Motor neuron (in vitro differentiated cells): ENCODE data around the gene DMWD. TPM values are rescaled to one million over a fixed set of nuclear protein-coding genes. Genes with fewer than 3 reads are reported as not detected.

ENCODE experiments used
- ATAC-seq, 8 experiments: fragments of 200-7000 bp; cut with Tn5 transposase; replicated peaks in 6 of 8; 2 replicates each; pipeline ENCODE4 v1.8.0; 2021; ENCODE audit warnings: mild to moderate bottlenecking in 8 of 8, moderate library complexity in 8 of 8
- H3K27ac ChIP-seq, 2 donors: fragments of 250-450 bp; sonication (Bioruptor Pico); 2 replicates each; pipeline ENCODE4 v1.9.0; 2021; ENCODE audit warnings: antibody characterized with exemption in 2 of 2, mild to moderate bottlenecking in 2 of 2, moderate library complexity in 1 of 2
- H3K4me1 ChIP-seq, 2 donors: fragments of 250-450 bp; sonication (Bioruptor Pico); replicated peaks in 1 of 2; 2 replicates each; pipeline ENCODE4 v1.6.1; 2021; ENCODE audit warnings: antibody characterized with exemption in 2 of 2, mild to moderate bottlenecking in 2 of 2, moderate library complexity in 1 of 2
- H3K4me3 ChIP-seq, 5 donors: fragments of 250-450 bp; sonication (Bioruptor Pico); 2 replicates each; pipeline ENCODE4 v1.9.0; 2021; ENCODE audit warnings: antibody characterized with exemption in 5 of 5, mild to moderate bottlenecking in 5 of 5, moderate library complexity in 4 of 5
- WGBS, 10 experiments: fragments of 450-650 bp; shearing (Covaris generic); methylation state at CpG; one replicate each; pipeline ENCODE4 v1.0.0; 2022; 5-methylcytosine and 5-hydroxymethylcytosine counted together
- in situ Hi-C, 9 experiments: fragments of 400-800 bp; cut with MboI; loops; one replicate each; pipeline ENCODE4 v1.15.0; 2021; ENCODE audit warnings: low sequenced_read_pairs in 9 of 9, low pct_unique_long_range_greater_than_20kb in 2 of 9; ENCODE audit not compliant: unreplicated experiment in 9 of 9
- total RNA-seq, 8 experiments: library from RNA; unstranded; fragments of 300-600 nt; gene quantifications; 2 replicates each; pipeline versions ENCODE4 v1.2.3 to v1.2.4, GENCODE V29; 2022

Gene DMWD
- total RNA-seq, 8 experiments from 2014 or later = 16.5 to 50.5 (median 32.9) TPM

GRCh38 chr19:45822716-45823115 is 30.1 kb upstream of the DMWD start:
- no peak overlapping the region for H3K27ac ChIP-seq
- H3K4me1 ChIP-seq = peaks cover 4 to 6% of the 10 kb centered on the region in 2 donors
- 100% methylated on average over 1 of the region's 5 CpGs; no CpG with 5 or more reads in 8 of the 10 experiments for WGBS, 10 experiments
- in situ Hi-C loops = no loop called here
- ATAC-seq = no peak
- no peak overlapping the region for H3K4me3 ChIP-seq

DNA sequence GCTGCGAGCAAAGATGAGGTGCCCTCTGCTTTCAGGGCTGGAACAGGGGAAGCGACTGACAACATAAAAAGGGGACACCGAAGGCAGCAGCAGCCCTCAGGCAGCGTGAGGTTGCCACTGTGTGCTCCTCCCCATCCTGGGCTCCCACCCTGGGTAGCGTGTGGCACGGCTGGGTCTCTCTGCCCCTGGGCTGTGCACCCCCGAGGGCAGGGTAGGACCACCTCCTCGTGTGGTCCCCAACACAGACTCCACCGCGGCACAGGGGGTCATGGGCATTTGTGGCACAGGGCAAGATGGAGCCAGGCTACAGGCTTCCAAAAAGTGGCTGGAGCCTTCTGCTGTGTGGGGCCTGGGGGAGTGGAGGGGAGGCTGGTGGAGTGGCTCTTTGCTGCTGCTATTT is 28.9 kb upstream of the DMWD start:
- H3K27ac ChIP-seq = no peak overlapping the region
- ATAC-seq = no peak
- peaks cover 11 to 14% of the 10 kb centered on the region in 2 donors for H3K4me1 ChIP-seq
- WGBS, 10 experiments = 100% methylated on average over 1 of the region's 10 CpGs; no CpG with 5 or more reads in 9 of the 10 experiments
- no peak overlapping the region for H3K4me3 ChIP-seq
- in situ Hi-C loops = no loop called here

DNA sequence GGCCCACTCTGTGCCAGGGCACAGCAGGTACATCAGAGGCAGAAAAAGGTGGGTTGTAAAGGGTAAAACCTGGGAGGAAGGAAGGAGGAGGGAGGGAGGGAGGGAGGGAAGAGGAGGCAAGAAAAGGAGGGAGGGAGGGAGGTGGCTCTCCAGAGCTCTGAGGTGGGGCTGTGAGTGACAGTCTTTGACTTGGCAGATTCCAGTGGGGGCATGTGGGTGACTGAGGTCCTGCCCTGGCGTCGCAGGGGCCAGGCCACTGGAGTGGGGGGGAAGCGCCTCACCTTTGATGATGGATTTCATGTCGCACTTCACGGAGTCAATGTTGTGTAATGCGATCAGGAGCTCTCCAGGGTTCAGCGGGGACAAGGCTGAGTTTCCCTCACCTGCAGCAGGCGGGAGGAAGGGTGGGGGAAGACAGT is 28.5 kb upstream of the DMWD start:
- no peak for ATAC-seq
- Histone ChIP-seq H3K4me1 (peaks cover 16 to 19% of the 10 kb centered on the region in 2 donors), H3K4me3 (no peak overlapping the region), H3K27ac (no peak overlapping the region)
- in situ Hi-C loops = no loop called here
- 100% methylated on average over 1 of the region's 8 CpGs; no CpG with 5 or more reads in 9 of the 10 experiments for WGBS, 10 experiments

- Histone ChIP-seq H3K27ac (no peak overlapping the region), H3K4me3 (no peak overlapping the region), H3K4me1 (peaks cover 18 to 20% of the 10 kb centered on the region in 2 donors)
- in situ Hi-C loops = no loop called here
- no peak for ATAC-seq
- WGBS, 10 experiments = 33 to 100% (median 83%) methylated on average over 1 to 8 of the region's 20 CpGs; no CpG with 5 or more reads in 4 of the 10 experiments
Observed at GRCh38 chr19:45820413-45821102, 27.9 kb upstream of the DMWD start.

- peak in 2 of 8 experiments; percentile 13 to 35 for ATAC-seq
- Histone ChIP-seq H3K27ac (no peak overlapping the region), H3K4me1 (peaks cover 18 to 23% of the 10 kb centered on the region in 2 donors), H3K4me3 (no peak overlapping the region)
- in situ Hi-C loops = no loop called here
- 48 to 100% (median 80%) methylated on average over 1 to 2 of the region's 6 CpGs; no CpG with 5 or more reads in 7 of the 10 experiments for WGBS, 10 experiments
Observed at GRCh38 chr19:45819769-45820168, 27.1 kb upstream of the DMWD start.

GRCh38 chr19:45817725-45818301 is 25.2 kb upstream of the DMWD start:
- peak in 2 of 8 experiments; percentile 2 to 3 for ATAC-seq
- in situ Hi-C loops = no loop called here
- Histone ChIP-seq H3K4me3 (no peak overlapping the region), H3K4me1 (peaks cover 18 to 25% of the 10 kb centered on the region in 2 donors), H3K27ac (peak overlapping the region; percentile 12 to 31)
- WGBS, 10 experiments = 18 to 54% methylated on average over 3 to 5 of the region's 19 CpGs; no CpG with 5 or more reads in 8 of the 10 experiments

- peaks cover 18 to 25% of the 10 kb centered on the region in 2 donors for H3K4me1 ChIP-seq
- in situ Hi-C loops = no loop called here
- peak overlapping the region in 3 of 5 donors; percentile 36 to 57 (median 47) for H3K4me3 ChIP-seq
- 0 to 80% (median 36%) methylated on average over 2 to 11 of the region's 24 CpGs; no CpG with 5 or more reads in 3 of the 10 experiments for WGBS, 10 experiments
- peak overlapping the region; percentile 69 to 89 for H3K27ac ChIP-seq
- ATAC-seq = peak; percentile 73 to 94 (median 79)
Observed at GRCh38 chr19:45817010-45817724, 24.5 kb upstream of the DMWD start.

DNA sequence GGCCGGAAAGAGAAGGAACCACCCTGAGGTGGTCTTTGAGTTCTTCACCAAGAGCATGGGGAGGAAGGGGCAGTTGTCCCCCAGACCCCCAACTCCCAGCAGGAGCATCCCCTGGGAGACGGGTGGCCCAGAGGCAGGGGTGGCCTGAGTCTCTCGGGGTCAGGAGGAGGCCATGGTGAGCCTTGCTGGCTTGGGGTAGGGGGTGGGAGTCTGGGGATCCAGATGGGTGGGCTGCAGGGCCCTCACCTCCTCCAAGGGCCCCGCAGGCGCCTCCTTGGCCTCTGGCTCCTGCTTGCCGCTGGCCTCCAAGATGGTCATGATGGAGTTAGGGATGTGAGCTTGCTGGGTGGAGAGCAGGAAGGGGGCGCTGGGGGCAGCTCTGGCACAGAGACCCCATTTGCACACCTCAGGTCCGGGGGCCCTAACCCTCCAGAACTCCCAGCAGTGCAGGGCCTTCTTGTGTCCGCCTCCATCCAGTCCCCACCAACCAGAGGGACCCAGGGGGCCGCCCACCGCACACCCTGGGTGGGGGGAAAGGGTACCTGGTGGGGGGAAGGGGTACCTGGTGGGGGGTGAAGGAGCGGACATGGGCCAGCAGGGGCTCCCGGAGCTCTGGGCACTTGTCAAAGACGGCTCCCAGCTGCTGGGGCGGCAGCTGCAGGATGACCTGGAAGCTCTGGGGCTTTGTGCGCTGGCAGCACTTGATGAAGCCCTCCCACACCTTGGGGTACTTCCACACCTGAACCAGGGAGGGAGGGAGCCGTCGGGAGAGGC is 23.8 kb upstream of the DMWD start:
- Histone ChIP-seq H3K27ac (peak overlapping the region; percentile 69 to 89), H3K4me1 (peaks cover 18 to 25% of the 10 kb centered on the region in 2 donors), H3K4me3 (peak overlapping the region; percentile 26 to 57 (median 36))
- 63 to 100% methylated on average over 2 of the region's 18 CpGs; no CpG with 5 or more reads in 8 of the 10 experiments for WGBS, 10 experiments
- ATAC-seq = peak in 4 of 8 experiments; percentile 6 to 11 (median 8)
- in situ Hi-C loops = no loop called here

GRCh38 chr19:45815481-45816216 is 23.0 kb upstream of the DMWD start:
- H3K4me3 ChIP-seq = peak overlapping the region; percentile 26 to 57 (median 36)
- in situ Hi-C loops = no loop called here
- 0% methylated on average over 4 of the region's 44 CpGs; no CpG with 5 or more reads in 9 of the 10 experiments for WGBS, 10 experiments
- H3K27ac ChIP-seq = peak overlapping the region; percentile 69 to 89
- ATAC-seq = peak in 5 of 8 experiments; percentile 70 to 79 (median 72)
- peaks cover 18 to 25% of the 10 kb centered on the region in 2 donors for H3K4me1 ChIP-seq

GRCh38 chr19:45814851-45815480 is 22.3 kb upstream of the DMWD start, which contains the start of gene RSPH6A:
RSPH6A (minus strand) TSS chr19:45815308; CDS start chr19:45815176, 132 bp downstream.
- in situ Hi-C loops = no loop called here
- Histone ChIP-seq H3K27ac (peak within 1 kb of the TSS; percentile 69 to 89), H3K4me3 (peak within 1 kb of the TSS; percentile 26 to 57 (median 36)), H3K4me1 (peaks cover 18 to 25% of the 10 kb centered on the region in 2 donors)
- 35% methylated on average over 5 of the region's 40 CpGs; no CpG with 5 or more reads in 9 of the 10 experiments for WGBS, 10 experiments
- peak in 5 of 8 experiments; percentile 1 to 18 (median 6) for ATAC-seq

DNA sequence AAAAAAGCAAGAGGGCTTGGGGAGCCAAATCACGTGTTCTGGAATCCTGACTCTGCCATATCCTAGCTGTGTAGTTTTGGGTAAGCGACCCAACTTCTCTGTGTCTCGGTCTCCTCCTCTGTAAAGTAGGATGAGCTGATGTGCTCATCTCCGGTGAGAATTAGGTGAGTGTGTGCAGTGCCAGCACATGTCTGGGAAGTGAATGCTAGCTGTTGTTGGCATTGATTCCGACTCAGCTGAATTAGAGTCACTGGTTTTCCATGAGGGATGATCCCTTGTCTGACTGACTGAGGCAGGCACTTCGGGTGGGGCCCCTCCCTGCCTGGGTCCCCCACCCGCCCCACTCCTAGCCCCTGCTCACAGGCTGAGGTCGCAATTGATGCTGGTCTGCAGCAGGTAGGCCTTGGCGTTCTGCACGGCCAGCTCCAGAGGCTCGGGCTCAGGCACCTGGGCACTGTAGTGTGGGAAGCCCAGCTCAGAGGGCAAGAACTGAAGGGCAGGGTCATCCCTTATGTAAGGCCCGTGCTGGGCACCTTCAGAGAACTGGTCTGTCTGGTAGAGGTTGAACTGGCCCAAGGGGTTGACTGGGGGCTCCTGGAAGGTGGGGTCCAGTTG is 21.6 kb upstream of the DMWD start:
- WGBS, 10 experiments = 80 to 100% (median 87%) methylated on average over 1 to 5 of the region's 12 CpGs; no CpG with 5 or more reads in 4 of the 10 experiments
- in situ Hi-C loops = no loop called here
- peaks cover 18 to 25% of the 10 kb centered on the region in 2 donors for H3K4me1 ChIP-seq
- H3K4me3 ChIP-seq = peak overlapping the region in 1 of 5 donors; percentile 57
- no peak for ATAC-seq
- no peak overlapping the region for H3K27ac ChIP-seq
